AG04450 (cell line): Measurements from ENCODE around the gene SLC22A4. TPM values are rescaled to one million over a fixed set of nuclear protein-coding genes. Genes with fewer than 3 reads are reported as not detected.

Experiments used
- CTCF ChIA-PET: fragments of 300-600, 350-600 bp; formaldehyde crosslinking; extraction: SDS; loops from one replicate; lab custom pipeline; 2022; ENCODE audit warnings: antibody characterized with exemption, inconsistent platforms; lab: Charles Lee
- POLR2A ChIA-PET: fragments of 350-600 bp; formaldehyde crosslinking; extraction: SDS; loops from one replicate; lab custom pipeline; 2021; ENCODE audit warnings: antibody characterized with exemption, inconsistent platforms; lab: Yijun Ruan, JAX
- DNase-seq: peaks from one replicate; pipeline ENCODE4 v3.0.0-alpha.2; 2011; ENCODE audit warnings: low read depth, low spot score
- H3K27ac ChIP-seq: one replicate; pipeline ENCODE4 v1.5.1; 2012; ENCODE audit warnings: low read depth, low read length, control low read depth
- H3K27me3 ChIP-seq: one replicate; pipeline ENCODE4 v1.6.0; 2012; ENCODE audit warnings: low read length; ENCODE audit not compliant: control insufficient read depth, insufficient read depth
- H3K4me3 ChIP-seq: 2 replicates; pipeline ENCODE4 v1.5.1; 2011; ENCODE audit warnings: mild to moderate bottlenecking, low read depth, low read length, control low read depth
- H3K9me3 ChIP-seq: 2 replicates; pipeline ENCODE4 v1.5.1; 2012; ENCODE audit warnings: low read length; ENCODE audit not compliant: control insufficient read depth, insufficient read depth
- polyA plus RNA-seq: library from polyadenylated mRNA; depleted of rRNA; stranded (reverse); fragments of >200 nt; gene quantifications from 2 replicates; pipeline ENCODE4 v1.2.3, GENCODE V29; 2011
- TF ChIP-seq, protein P1 (sequence below): IDR thresholded peaks from 2 replicates; pipeline ENCODE4 v1.5.1; 2011; ENCODE audit warnings: low read depth, low read length, control low read depth, inconsistent platforms

SLC22A4 gene
- polyA plus RNA-seq, 1 experiment = 3.1 TPM

DNA sequence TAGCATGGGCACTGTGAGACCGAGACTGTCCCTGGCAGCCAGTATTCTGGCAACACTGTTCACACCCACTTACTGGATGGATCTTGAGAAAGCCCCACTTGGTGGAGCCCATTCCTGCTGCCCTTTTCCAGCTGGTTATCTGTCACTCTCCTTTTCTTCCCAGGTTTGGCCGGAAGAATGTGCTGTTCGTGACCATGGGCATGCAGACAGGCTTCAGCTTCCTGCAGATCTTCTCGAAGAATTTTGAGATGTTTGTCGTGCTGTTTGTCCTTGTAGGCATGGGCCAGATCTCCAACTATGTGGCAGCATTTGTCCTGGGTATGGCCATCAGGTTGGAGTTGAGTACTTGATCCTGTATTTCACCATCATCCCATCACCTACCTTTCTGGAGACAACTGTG is 89.8 kb downstream of the SLC22A4 start:
- Histone ChIP-seq H3K4me3 (no peak overlapping the region), H3K9me3 (no peaks in the 10 kb centered on the region), H3K27ac (no peak overlapping the region), H3K27me3 (no peaks in the 10 kb centered on the region)
- ChIA-PET CTCF (interaction anchor here (0.8 to 9.2 kb wide), 5 partner anchors 8 to 482 kb away, joined by 3 to 209 read pairs (median 16); partner anchors contain the start of genes GDF9 and UQCRQ), POLR2A (interaction anchor here (0.7 kb wide), 1 partner anchor 304 kb away, joined by 3 read pairs; no protein-coding TSS in a partner anchor)
- no peak for DNase-seq
- TF ChIP-seq, protein P1, sequence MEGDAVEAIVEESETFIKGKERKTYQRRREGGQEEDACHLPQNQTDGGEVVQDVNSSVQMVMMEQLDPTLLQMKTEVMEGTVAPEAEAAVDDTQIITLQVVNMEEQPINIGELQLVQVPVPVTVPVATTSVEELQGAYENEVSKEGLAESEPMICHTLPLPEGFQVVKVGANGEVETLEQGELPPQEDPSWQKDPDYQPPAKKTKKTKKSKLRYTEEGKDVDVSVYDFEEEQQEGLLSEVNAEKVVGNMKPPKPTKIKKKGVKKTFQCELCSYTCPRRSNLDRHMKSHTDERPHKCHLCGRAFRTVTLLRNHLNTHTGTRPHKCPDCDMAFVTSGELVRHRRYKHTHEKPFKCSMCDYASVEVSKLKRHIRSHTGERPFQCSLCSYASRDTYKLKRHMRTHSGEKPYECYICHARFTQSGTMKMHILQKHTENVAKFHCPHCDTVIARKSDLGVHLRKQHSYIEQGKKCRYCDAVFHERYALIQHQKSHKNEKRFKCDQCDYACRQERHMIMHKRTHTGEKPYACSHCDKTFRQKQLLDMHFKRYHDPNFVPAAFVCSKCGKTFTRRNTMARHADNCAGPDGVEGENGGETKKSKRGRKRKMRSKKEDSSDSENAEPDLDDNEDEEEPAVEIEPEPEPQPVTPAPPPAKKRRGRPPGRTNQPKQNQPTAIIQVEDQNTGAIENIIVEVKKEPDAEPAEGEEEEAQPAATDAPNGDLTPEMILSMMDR = no peak

DNA sequence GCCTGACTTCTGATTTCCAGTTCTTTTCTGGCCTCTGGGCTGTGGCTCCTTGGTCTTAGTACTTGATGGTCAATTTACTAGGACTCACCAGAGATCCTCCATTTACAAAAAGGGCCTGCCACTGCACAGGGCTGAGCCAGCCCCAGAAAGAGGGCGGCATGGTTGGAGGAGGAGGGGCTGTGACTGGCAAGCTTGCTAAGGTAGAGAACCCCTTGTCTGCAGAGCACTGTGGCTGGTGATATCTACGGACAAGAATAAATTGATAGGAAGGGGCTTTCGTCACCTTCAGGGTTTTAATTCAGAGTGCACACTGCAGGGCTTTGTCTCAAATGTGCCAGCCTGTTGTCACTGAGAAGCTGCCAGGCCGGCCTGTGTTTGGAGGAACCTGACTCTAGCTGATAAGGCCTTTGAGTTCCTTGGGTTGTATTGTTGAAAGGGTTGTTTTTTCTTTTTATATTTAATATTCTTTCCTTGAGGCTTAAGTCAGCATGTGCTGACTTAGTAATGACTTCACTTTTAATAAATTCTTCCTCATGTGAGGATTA is 90.4 kb downstream of the SLC22A4 start:
- H3K27me3 ChIP-seq = no peaks in the 10 kb centered on the region
- no peak overlapping the region for H3K27ac ChIP-seq
- POLR2A ChIA-PET = no interaction called here
- no peak for DNase-seq
- TF ChIP-seq, protein P1 = no peak
- CTCF ChIA-PET = interaction anchor here (3.0 to 9.2 kb wide), 4 partner anchors 18 to 481 kb away, joined by 16 to 209 read pairs (median 18); partner anchors contain the start of genes GDF9 and UQCRQ
- no peak overlapping the region for H3K4me3 ChIP-seq
- H3K9me3 ChIP-seq = no peaks in the 10 kb centered on the region

DNA sequence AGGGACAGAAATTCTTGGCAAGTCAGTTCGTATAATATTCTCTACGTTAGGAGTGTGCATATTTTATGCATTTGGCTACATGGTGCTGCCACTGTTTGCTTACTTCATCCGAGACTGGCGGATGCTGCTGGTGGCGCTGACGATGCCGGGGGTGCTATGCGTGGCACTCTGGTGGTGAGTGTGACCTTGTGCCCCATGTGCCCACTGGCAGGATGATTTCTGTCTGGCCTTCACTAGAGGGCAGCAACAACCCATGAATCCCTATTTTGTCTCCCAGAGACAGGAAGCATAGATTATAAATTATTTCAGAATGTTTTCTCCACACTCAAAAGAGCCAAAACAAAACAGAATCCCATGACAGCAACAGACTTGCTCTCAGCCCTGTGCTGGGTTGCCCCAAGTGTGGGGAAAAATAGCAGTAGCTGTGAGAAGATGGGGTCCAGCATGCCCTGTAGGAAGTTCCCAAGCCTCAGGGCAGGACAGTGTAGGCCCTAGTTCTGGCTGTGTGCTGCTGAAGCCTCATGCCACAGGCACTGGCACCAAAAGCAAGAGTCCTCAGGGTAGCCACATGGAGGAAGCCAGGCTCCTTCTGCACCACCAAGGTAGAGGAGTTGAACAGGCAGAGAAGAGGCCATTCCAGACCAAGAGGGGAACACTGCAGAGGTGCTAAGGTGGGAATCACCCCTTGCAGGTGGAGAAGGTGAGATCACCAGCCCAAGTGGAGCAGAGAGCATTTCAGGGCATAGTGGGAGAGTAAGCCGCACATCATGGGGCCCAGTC is 91.3 kb downstream of the SLC22A4 start:
- ChIA-PET CTCF (interaction anchor here (0.5 to 9.2 kb wide), 37 partner anchors 11 to 498 kb away, joined by 3 to 209 read pairs (median 6); partner anchors contain the start of genes GDF9, IRF1, SHROOM1 and SLC22A5), POLR2A (interaction anchor here (1.5 kb wide), 1 partner anchor 105 kb away, joined by 3 read pairs; the partner anchor contains the start of gene IRF1)
- no peak overlapping the region for H3K4me3 ChIP-seq

DNA sequence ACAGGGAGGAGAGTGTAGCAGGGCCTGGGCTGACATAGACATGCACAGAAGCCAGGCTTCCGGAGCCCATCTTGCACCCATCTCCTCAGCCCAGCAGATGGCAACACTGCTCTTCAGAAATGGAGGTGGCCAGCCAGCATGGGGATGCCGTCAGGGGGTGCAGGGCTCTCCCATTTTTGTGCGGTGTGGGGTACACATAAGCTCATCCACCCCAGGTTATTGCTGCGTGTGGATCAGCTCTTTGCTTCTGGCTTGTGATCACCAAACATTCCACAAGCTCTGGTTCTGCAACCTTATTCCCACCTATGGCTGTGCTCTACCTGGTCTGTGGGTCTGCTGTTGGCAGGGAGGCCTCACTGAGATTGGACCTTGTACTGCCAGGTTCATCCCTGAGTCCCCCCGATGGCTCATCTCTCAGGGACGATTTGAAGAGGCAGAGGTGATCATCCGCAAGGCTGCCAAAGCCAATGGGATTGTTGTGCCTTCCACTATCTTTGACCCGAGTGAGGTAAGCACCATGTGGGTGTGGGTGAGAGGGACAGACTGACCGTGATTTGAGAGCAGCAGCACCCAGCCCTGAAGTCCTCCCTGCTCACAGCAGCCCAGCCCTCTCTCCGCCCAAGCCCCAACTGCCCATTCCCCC is 92.6 kb downstream of the SLC22A4 start:
- ChIA-PET POLR2A (interaction anchor here (1.2 to 4.8 kb wide), 3 partner anchors 104 to 170 kb away, joined by 3 to 45 read pairs (median 3); partner anchors contain the start of genes IRF1 and RAD50), CTCF (interaction anchor here (0.5 to 9.2 kb wide), 72 partner anchors 12 to 718 kb away, joined by 3 to 209 read pairs (median 4); partner anchors contain the start of genes GDF9, IRF1, KIF3A and SHROOM1)
- H3K4me3 ChIP-seq = no peak overlapping the region
- H3K9me3 ChIP-seq = no peaks in the 10 kb centered on the region
- H3K27me3 ChIP-seq = no peaks in the 10 kb centered on the region
- DNase-seq = no peak
- TF ChIP-seq, protein P1 = peak; percentile 86
- H3K27ac ChIP-seq = peak overlapping the region; percentile 43

More for the DNA sequence above, 91.3 kb downstream of the SLC22A4 start:
- Histone ChIP-seq H3K27me3 (no peaks in the 10 kb centered on the region), H3K9me3 (no peaks in the 10 kb centered on the region), H3K27ac (peak overlapping the region; percentile 49)
- TF ChIP-seq, protein P1 = peak; percentile 81
- DNase-seq = no peak
